ENCODE data around the gene TNS4. TPM values are rescaled to one million over a fixed set of nuclear protein-coding genes. Genes with fewer than 3 reads are reported as not detected.

The TNS4 gene
- total and polyA plus RNA-seq, 9 of the 15 experiments (the other 6 are each of a cell fraction or from before 2014, with no cell fraction given): 0.04 to 0.73 (median 0.24) TPM; not detected in 1

DNA sequence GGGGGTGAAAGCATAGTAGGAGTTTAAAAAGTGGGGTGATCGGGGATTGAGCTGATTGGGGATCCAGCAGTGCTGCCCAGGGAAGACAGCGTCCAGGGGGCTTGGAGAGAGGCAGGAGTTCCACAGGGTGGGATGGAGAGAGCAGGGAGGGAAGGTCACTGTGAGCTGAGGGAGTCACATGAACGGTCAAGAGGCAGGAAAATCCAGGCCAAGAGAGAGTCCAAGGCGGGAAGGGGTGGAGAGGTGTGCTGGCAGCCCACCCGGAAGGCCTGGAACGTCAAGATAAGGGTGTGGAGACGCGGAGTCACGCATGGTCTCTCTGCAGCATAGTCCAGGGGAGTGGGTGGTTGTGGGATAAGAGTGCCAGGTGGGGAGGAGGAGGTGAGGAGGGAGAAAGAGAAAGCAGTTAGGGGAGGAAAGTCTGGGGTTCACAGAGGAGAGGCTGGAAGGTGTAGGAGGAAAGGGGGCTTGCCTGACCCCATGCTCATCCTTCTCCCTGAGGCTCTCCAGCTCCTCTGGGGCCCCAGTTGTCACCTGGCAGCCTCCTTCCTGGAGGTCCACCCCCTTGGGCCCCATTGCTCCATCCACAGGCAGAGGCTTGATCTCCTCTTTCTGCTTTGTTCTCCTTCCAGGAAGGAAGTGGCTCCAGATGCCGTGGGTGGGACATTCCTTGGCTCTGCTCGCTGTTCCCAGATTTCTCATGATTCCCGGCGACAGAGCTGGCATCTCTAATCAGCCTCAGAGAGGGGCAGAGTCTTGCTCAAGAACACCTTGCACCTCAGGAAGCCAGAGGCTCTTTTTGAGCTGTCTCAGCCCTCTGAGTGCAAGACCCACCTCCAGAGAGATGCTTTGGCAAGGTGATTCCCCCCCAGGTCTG is 35.1 kb upstream of the TNS4 start:
- ChIA-PET CTCF (ENCODE audit: low intra/inter-chr PET ratio) (interaction anchor here (0.7 kb wide), 1 partner anchor 14 kb away, joined by 3 read pairs; no protein-coding TSS in a partner anchor), POLR2A (interaction anchor here (0.6 to 1.6 kb wide), 11 partner anchors 11 to 503 kb away, joined by 3 to 6 read pairs (median 4); partner anchors contain the start of gene TOP2A)
- in situ Hi-C loops (cut with MboI) (loop anchor here (5.0 kb wide), 1 partner anchor 174 kb away; the partner anchor contains the start of gene GJD3), intact Hi-C loops (cut with micrococcal nuclease) (loop anchor here (2.0 to 10.0 kb wide), 2 partner anchors 24 to 232 kb away; partner anchors contain the start of gene RARA)
- Histone ChIP-seq H3K27me3 (ENCODE audit: control insufficient read depth in 2 of 2, insufficient read depth in 2 of 2, low read length in 2 of 2) (no peaks in the 10 kb centered on the region), H3K4me3 (no peak overlapping the region), H3K9ac (ENCODE audit: insufficient read depth in 1 of 2, low read depth in 2 of 2, low read length in 2 of 2) (peak overlapping the region; percentile 56 to 86; a peak in 3 of 4 replicates), H3K9me1 (ENCODE audit: control insufficient read depth, insufficient read depth, low read length) (peaks cover 2% of the 10 kb centered on the region), H3K4me2 (ENCODE audit: insufficient read depth, low read length) (peak overlapping the region; percentile 74), H3K27ac (ENCODE audit: extremely low read depth, low read depth, low read length) (peak overlapping the region; percentile 78), H2AFZ (ENCODE audit: low read depth, low read length) (peak overlapping the region; percentile 86), H3K79me2 (ENCODE audit: control insufficient read depth, insufficient read depth, low read length) (no peaks in the 10 kb centered on the region), H3K4me1 (replicated peaks in 1 of 2; ENCODE audit: control insufficient read depth in 2 of 2, insufficient read depth in 2 of 2, low read length in 2 of 2) (peaks cover 30 to 55% of the 10 kb centered on the region in 2 experiments), H3K9me3 (replicated peaks; ENCODE audit: control insufficient read depth, insufficient read depth, low read depth, low read length) (no peaks in the 10 kb centered on the region; the same call in 1 of the 2 replicates), H3K36me3 (ENCODE audit: control insufficient read depth, insufficient read depth, low read length) (no peaks in the 10 kb centered on the region), H4K20me1 (replicated peaks; ENCODE audit: control insufficient read depth, insufficient read depth, low read length) (no peaks in the 10 kb centered on the region)
- peak; percentile 86 to 94 (median 88) for DNase-seq (ENCODE audit: extremely low read depth in 1 of 4, low spot score in 3 of 4)
- BruUV-seq (replicated peaks): no TSS peak
- WGBS (ENCODE audit: insufficient coverage, low coverage, missing lambda C conversion rate): 9% methylated on average over 13 of the region's 13 CpGs
- FAIRE-seq: peak; percentile 90
- peak; percentile 80 for ATAC-seq
- TF ChIP-seq U2AF2 (optimal IDR thresholded peaks at IDR 0.05; ENCODE audit: low read depth, low read length) (no peak), ZNF699 (CRISPR knock-in tag; IDR thresholded peaks at IDR 0.05; ENCODE audit: insufficient replicate concordance) (no peak), KLF16 (IDR thresholded peaks at IDR 0.05) (peak; percentile 87; the same call in 1 of the 2 replicates), SMARCC2 (IDR thresholded peaks at IDR 0.05; ENCODE audit: low read depth) (peak; percentile 83), TBL1XR1 (IDR thresholded peaks at IDR 0.05; ENCODE audit: low read length in 2 of 2) (peak in 1 of 2 experiments; percentile 58; a peak in 2 of 4 replicates), DDX20 (tag; IDR thresholded peaks at IDR 0.05; ENCODE audit: low read depth) (no peak), CBX3 (IDR thresholded peaks at IDR 0.05; ENCODE audit: borderline replicate concordance in 1 of 2, low read length in 2 of 2) (peak in 1 of 2 experiments; percentile 34; a peak in 1 of 3 replicates), ZNF561 (CRISPR knock-in tag; conservative IDR thresholded peaks at IDR 0.05) (no peak), SOX6 (IDR thresholded peaks at IDR 0.05) (peak; percentile 57), PHB2 (IDR thresholded peaks at IDR 0.05; ENCODE audit: low read depth) (peak; percentile 88), POLR2H (tag; IDR thresholded peaks at IDR 0.05; ENCODE audit: low read depth) (no peak)
- TF ChIP-seq, protein P1, sequence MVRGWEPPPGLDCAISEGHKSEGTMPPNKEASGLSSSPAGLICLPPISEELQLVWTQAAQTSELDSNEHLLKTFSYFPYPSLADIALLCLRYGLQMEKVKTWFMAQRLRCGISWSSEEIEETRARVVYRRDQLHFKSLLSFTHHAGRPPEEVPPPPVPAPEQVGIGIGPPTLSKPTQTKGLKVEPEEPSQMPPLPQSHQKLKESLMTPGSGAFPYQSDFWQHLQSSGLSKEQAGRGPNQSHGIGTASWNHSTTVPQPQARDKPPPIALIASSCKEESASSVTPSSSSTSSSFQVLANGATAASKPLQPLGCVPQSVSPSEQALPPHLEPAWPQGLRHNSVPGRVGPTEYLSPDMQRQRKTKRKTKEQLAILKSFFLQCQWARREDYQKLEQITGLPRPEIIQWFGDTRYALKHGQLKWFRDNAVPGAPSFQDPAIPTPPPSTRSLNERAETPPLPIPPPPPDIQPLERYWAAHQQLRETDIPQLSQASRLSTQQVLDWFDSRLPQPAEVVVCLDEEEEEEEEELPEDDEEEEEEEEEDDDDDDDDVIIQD (CRISPR knock-in tag; IDR thresholded peaks at IDR 0.05): no peak
- TF ChIP-seq, protein P2, sequence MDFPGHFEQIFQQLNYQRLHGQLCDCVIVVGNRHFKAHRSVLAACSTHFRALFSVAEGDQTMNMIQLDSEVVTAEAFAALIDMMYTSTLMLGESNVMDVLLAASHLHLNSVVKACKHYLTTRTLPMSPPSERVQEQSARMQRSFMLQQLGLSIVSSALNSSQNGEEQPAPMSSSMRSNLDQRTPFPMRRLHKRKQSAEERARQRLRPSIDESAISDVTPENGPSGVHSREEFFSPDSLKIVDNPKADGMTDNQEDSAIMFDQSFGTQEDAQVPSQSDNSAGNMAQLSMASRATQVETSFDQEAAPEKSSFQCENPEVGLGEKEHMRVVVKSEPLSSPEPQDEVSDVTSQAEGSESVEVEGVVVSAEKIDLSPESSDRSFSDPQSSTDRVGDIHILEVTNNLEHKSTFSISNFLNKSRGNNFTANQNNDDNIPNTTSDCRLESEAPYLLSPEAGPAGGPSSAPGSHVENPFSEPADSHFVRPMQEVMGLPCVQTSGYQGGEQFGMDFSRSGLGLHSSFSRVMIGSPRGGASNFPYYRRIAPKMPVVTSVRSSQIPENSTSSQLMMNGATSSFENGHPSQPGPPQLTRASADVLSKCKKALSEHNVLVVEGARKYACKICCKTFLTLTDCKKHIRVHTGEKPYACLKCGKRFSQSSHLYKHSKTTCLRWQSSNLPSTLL (IDR thresholded peaks at IDR 0.05): no peak
- TF ChIP-seq, protein P3, sequence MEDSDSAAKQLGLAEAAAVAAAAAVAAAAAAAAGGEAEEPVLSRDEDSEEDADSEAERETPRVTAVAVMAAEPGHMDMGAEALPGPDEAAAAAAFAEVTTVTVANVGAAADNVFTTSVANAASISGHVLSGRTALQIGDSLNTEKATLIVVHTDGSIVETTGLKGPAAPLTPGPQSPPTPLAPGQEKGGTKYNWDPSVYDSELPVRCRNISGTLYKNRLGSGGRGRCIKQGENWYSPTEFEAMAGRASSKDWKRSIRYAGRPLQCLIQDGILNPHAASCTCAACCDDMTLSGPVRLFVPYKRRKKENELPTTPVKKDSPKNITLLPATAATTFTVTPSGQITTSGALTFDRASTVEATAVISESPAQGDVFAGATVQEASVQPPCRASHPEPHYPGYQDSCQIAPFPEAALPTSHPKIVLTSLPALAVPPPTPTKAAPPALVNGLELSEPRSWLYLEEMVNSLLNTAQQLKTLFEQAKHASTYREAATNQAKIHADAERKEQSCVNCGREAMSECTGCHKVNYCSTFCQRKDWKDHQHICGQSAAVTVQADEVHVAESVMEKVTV (CRISPR knock-in tag; IDR thresholded peaks at IDR 0.05): no peak

All from K562 (cell line).